NT2/D1 (cell line): ENCODE results near the gene ZNF79.

Source experiments
- SUZ12 ChIP-seq: IDR thresholded peaks from 2 replicates; pipeline ENCODE4 v1.6.1; 2011; ENCODE audit not compliant: insufficient read length, insufficient read depth; ENCODE audit errors: extremely low read depth
- YY1 ChIP-seq: IDR thresholded peaks from 2 replicates; pipeline ENCODE4 v1.6.1; 2011; ENCODE audit not compliant: insufficient read length, insufficient read depth
- ZNF274 ChIP-seq: IDR thresholded peaks from 2 replicates; pipeline ENCODE4 v1.6.1; 2011; ENCODE audit warnings: mild to moderate bottlenecking, low read depth, low read length

DNA sequence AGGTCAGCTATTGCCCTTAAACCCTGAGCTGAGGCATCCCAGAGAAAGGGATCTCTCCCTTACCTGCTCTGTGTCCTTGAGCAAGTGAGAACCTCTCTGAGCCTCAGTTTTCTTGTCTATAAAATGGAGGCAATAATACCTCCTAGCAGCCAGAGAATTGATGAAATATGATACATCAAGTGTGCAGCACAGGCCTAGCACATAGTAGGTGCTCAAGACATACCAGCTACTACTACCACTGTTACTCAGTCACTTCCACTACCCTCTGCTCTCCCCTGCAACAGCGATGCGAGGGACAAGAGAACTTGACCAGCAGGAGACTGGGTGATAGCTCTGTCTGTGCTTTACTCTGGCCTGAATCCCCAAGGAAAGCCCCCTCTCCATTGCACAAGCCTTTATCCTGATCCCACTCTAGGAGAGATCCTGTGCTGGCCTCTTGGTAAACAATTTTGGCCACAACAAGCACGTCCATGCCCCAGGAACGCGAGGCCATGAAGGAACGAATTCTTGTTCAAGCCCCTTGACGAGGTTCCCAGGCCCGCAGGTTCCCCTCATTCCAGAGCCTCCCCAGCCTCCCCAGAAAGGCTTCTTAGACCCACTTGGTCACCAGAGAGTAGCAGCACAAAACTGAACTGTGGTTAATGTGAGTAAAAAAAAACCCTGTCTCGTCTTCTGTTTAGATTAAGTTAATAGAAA lies 66.5 kb downstream of the ZNF79 start:
- TF ChIP-seq YY1 (no peak), ZNF274 (no peak), SUZ12 (no peak)
